Measurements from ENCODE around the gene SERINC2.
"Not testable (repeated sequence)": the region's sequence is repeated elsewhere in the genome, so short reads cannot be mapped to it uniquely, and the experiment has no call there.

The SERINC2 gene

GRCh38 chr1:31383967-31384366 lies 29.0 kb upstream of the SERINC2 start:
- no peak for DNase-seq (ENCODE audit: low spot score)

DNA sequence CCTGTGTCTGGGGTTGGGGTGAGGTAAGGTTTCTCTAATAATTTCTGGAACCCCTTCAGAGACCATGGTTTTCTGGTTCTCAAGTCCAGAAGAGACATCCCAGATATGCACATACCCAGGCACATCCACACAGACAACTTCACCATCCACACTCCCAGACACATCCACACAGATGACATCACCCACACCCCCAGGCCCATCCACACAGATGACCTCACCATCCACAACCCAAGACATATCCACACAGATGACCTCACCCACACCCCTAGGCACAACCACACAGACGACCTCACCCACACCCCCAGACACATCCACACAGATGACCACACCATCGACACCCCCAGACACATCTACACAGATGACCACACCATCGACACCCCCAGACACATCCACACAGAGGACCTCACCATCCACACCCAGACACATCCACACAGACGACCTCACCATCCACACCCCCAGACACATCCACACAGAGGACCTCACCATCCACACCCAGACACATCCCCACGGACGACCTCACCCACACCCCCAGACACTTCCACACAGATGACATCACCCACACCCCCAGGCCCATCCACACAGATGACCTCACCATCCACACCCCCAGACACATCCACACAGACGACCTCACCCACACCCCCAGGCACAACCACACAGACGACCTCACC lies 26.3 kb upstream of the SERINC2 start:
- DNase-seq (ENCODE audit: low spot score): not testable (repeated sequence)

- no peak for DNase-seq (ENCODE audit: low spot score)
Observed at GRCh38 chr1:31387612-31388011, 25.4 kb upstream of the SERINC2 start.

- no peak for DNase-seq (ENCODE audit: low spot score)
Observed at GRCh38 chr1:31389616-31390015, 23.4 kb upstream of the SERINC2 start.

DNA sequence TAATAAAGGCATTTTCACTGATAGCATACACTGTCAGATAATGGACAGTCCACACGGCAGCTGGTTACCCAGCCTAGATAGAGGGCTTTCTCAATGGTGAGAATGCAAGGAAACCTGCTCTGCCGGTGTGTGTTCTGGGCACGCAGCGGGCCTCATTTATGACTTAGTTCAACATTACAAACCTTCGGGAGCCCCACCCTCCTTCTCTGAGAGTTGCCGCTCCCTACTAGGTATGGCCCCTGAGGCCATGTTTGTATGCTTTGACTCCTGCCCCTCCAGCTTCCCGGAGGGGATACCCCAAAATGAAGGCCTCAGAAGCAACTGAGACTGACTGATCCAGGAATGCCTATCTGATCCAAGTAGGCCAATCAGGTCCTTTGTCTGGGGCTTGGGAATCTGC lies 22.9 kb upstream of the SERINC2 start:
- no peak for DNase-seq (ENCODE audit: low spot score)

GRCh38 chr1:31393463-31393862 lies 19.6 kb upstream of the SERINC2 start:
- DNase-seq (ENCODE audit: low spot score): no peak

- peak; percentile 85 for DNase-seq (ENCODE audit: low spot score)
Observed at GRCh38 chr1:31394584-31395193, 18.3 kb upstream of the SERINC2 start.

GRCh38 chr1:31396633-31397351 lies 16.2 kb upstream of the SERINC2 start:
- peak; percentile 88 for DNase-seq (ENCODE audit: low spot score)

GRCh38 chr1:31397360-31398095 lies 15.5 kb upstream of the SERINC2 start:
- no peak for DNase-seq (ENCODE audit: low spot score)

DNA sequence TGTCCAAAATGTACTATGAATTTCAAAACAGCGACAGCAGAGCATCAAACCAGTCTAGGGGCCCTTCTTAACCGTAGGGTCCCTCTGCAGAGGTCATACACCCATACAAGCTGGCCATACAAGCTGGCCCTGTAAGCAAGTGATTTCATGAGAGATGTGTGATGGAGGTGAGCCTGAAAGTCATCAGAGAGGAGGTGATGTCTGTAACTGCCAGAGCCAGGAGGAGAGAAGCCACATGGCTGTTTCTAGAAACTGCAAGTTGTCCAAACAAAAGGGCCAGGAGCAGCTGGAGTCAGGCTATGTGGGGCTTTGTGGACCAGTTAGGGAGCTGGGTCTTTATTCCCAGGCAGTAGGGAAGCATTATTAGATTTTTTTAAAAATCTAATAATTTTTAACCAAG lies 14.8 kb upstream of the SERINC2 start:
- no peak for DNase-seq (ENCODE audit: low spot score)

DNA sequence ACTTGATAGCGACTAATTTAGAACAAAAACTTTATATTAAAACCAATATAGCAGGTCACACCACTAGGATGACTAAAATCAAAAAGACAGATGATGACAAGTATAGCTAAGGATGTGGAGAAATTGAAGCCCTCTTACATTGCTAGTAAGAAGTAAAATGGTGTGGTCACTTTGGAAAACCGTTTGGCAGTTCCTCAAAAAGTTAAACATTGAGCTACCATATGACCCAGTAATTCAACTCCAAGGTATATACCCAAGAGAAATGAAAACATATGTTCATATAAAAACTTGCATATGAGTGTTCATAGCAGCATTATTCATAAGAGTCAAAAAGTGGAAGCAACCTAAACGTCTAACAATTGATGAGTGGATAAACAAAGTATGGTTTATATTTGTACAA lies 13.0 kb upstream of the SERINC2 start:
- DNase-seq (ENCODE audit: low spot score): no peak

GRCh38 chr1:31400393-31400792 lies 12.6 kb upstream of the SERINC2 start:
- DNase-seq (ENCODE audit: low spot score): no peak

DNA sequence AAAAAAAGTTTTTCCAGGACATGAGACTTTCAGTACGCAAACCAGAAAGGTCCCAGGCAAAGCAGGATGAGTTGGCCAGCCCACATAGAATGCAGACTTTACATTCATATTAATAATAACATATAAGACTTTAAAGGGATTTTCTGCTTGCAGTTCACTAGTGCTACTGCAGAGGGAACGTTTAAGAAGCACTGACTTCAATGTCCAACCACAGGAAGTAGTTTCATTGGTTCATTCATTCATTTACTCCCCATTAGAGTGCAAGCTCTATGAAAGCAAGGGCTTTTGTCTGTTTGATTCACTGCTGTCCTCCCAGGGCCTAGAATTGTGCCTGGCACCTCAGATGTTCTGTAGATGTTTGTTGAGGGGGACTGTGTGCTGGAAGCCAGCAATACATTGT lies 11.8 kb upstream of the SERINC2 start:
- DNase-seq (ENCODE audit: low spot score): no peak

DNA sequence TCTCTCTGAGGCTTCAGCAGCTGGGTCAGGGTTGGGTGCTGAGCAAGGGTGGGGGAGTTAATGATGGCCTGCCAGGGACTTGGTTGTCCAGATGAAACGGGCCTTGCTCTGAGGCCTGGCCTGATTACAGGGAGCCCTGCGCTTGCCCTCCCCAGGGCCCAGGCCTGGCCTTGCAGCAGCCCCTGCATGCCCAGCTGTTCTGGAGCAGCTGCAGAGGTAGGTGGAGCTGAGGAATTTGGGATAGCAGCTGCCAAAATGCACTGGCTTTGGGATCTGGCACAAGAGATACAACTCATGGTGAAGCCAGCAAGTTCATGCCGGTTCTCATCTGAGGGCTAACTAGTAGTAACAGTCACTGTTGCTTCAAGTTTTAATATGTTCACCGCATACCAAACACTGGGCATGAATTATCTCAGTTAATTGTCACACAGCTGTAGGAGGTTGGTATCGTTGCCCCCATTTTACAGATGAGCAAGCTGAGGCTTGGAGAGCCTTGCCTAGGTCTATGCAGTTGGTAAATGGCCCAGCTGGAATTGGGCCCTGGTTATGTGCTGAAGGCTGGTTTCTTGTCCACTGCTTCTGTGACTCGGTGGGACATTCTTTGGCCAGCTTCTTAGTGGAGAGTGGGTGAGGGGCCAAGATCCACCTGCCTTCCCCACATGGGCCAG lies 7.3 kb upstream of the SERINC2 start:
- DNase-seq (ENCODE audit: low spot score): no peak

DNA sequence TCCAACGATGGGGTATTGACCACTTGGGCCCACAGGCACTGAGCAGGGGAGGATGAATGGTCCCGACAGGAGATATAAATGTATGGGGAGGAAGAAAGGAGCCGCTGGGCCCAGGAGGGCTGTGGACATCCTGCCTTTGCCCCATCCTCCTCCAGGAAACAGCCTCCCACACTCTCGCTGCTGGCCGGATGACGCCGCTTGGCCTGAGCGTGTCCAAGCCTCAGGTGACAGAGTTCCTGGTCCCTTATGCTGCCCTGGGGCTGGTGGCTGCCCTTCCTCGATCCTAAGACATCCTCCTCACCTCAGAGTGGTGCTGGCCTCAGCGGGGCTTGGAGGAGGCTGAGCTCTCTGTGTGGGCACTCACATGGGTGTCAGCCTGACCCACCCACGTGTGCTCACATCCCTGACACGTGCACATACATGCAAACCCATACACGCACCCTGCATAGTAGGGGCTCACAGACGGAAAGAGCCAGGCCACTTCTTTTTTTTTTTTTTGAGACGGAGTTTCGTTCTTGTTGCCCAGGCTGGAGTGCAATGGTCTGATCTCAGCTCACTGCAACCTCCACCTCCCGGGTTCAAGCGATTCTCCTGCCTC lies 5.9 kb upstream of the SERINC2 start:
- no peak for DNase-seq (ENCODE audit: low spot score)

DNA sequence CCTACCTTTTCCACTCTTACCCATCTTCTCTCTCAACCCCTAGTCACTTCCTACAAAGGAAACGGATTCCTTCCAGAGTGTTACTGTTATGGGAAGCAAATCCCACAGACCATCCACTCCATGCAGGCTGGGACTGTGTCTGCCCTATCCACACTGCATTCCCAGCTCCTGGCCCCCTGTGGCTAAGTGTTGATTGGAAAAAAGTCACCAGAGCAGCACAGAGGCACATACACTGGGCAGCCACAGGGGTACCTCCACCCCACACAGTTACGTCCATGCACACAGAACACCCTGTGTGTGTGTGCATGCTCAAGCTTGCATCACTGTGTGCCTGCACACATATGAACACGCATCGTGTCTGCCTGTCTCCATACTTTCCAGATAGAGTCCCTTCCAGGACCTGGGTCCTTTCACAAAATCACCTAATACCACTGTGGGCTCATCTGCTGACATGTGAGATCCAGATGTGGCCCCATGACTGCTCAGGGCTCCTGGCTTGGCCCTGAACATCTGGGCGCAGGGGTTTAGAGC lies 4.2 kb upstream of the SERINC2 start:
- no peak for DNase-seq (ENCODE audit: low spot score)

DNA sequence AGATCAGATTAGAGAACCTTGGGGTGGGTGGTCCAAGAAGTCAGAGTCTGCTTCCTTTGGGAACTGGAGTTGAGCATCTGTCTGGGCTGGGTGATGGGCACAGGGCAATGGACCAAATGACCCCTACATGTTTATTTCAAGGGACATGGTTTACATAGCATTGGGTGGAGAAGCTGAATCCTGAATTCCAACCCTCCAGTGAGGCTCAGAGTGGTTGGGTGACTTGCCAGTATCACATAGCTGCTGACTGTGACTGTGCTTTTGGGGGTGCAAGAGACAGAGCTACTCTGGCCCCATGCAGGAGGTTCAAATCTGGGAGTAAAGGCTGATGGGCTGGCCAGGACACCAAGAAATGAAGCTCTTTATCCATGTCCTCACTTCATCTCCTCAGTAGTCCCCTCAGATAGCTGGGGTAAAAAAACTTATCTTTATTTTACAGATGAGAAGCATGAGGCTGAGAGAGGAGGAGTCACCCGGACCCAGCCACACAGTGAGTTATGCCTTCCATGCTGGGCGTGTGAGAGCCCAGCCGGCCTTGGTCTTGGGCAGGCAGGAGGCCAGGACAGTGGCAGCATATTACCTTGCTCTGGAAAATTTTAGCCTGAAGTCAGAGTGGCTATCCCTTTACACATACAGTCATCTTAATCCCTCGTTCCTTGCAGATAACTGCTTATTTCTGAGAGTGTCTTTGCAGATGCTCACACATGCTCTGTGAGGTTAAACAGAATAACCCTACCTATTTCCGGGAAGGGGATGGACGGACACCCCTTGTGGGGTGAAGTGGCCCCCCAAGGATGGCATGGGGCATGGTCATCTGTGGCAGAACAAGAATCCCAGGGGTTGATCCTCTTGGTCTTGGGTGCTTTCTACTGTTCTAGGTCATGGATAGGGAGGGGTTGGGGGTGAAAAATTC lies 2.8 kb upstream of the SERINC2 start:
- no peak for DNase-seq (ENCODE audit: low spot score)

DNA sequence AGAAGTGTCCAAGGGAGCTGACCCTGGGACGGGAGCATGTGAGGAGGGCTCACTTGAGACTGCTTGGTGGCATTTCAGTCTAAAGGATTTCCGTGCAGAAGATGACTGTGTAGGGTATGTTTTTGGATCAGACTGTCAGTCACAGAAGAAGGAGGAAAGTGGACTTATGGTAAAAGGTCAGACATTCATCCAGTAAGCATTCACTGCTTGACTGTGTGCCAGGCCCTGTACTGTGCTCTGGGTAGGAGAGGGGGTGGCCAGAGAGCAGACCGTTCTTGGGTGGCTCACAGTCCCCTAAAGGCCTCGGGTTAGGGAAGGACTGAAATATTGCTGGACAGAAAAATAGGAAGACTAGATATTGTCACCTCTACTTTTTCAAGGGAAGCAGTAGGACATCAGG lies 2.1 kb upstream of the SERINC2 start:
- no peak for DNase-seq (ENCODE audit: low spot score)

- DNase-seq (ENCODE audit: low spot score): no peak
Observed at GRCh38 chr1:31412205-31412604, 808 bp upstream of the SERINC2 start.

GRCh38 chr1:31413405-31414001 lies 490 bp downstream of the SERINC2 start:
- DNase-seq (ENCODE audit: low spot score): peak; percentile 49

All from AG08395 (cell line).